OCI-LY1 (cell line): ENCODE results near the gene FAIM2.

Experiments
- H2AFZ ChIP-seq: fragments of 200-600 bp; sonication (generic), shearing (Covaris generic); 2 replicates; pipeline ENCODE4 v1.6.0; 2014; ENCODE audit warnings: antibody characterized with exemption, mild to moderate bottlenecking, low read length
- H3F3A ChIP-seq: fragments of 200-600 bp; sonication (generic), shearing (Covaris generic); 2 replicates; pipeline ENCODE4 v1.6.0; 2014; ENCODE audit warnings: mild to moderate bottlenecking, antibody characterized with exemption, low read length, moderate library complexity; ENCODE audit not compliant: insufficient read depth
- H3K27ac ChIP-seq: fragments of 200-600 bp; sonication (generic); 2 replicates; pipeline ENCODE4 v1.5.1; 2014; ENCODE audit warnings: low read length, mixed run types, mild to moderate bottlenecking, low read depth; ENCODE audit not compliant: poor library complexity, severe bottlenecking
- H3K27me3 ChIP-seq: fragments of 200-600 bp; sonication (generic); 2 replicates; pipeline ENCODE4 v1.6.0; 2014; ENCODE audit warnings: antibody characterized with exemption, mild to moderate bottlenecking, low read length, moderate library complexity; ENCODE audit not compliant: insufficient read depth
- H3K36me3 ChIP-seq: fragments of 200-600 bp; sonication (generic); 2 replicates; pipeline ENCODE4 v1.6.1; 2014; ENCODE audit warnings: mild to moderate bottlenecking, antibody characterized with exemption, low read length, moderate library complexity, mixed read lengths; ENCODE audit not compliant: insufficient read depth
- H3K4me1 ChIP-seq: fragments of 200-600 bp; sonication (generic); 2 replicates; pipeline ENCODE4 v1.5.1; 2014; ENCODE audit warnings: mild to moderate bottlenecking, low read length, moderate library complexity; ENCODE audit not compliant: insufficient read depth, severe bottlenecking
- H3K4me2 ChIP-seq: fragments of 200-600 bp; sonication (generic), shearing (Covaris generic); 2 replicates; pipeline ENCODE4 v1.6.1; 2014; ENCODE audit warnings: low read length
- H3K4me3 ChIP-seq: fragments of 200-600 bp; sonication (generic); 2 replicates; pipeline ENCODE4 v1.5.1; 2014; ENCODE audit warnings: low read length, low read depth, mild to moderate bottlenecking, mixed read lengths; ENCODE audit not compliant: poor library complexity, severe bottlenecking
- H3K79me2 ChIP-seq: fragments of 200-600 bp; shearing (Covaris generic); 2 replicates; pipeline ENCODE4 v1.6.1; 2016; ENCODE audit warnings: mixed run types, low read length, mixed read lengths; ENCODE audit not compliant: insufficient read depth
- H3K9ac ChIP-seq: fragments of 200-600 bp; sonication (generic), shearing (Covaris generic); 2 replicates; pipeline ENCODE4 v1.6.1; 2014; ENCODE audit warnings: mild to moderate bottlenecking, low read length, mixed read lengths
- H3K9me2 ChIP-seq: fragments of 200-600 bp; sonication (generic), shearing (Covaris generic); 2 replicates; pipeline ENCODE4 v1.6.1; 2014; ENCODE audit warnings: low read depth, mild to moderate bottlenecking, low read length, mixed read lengths
- H3K9me3 ChIP-seq: fragments of 200-600 bp; shearing (Covaris generic); 2 replicates; pipeline ENCODE4 v1.6.1; 2014; ENCODE audit warnings: low read length, mixed read lengths
- H4K20me1 ChIP-seq: fragments of 200-600 bp; sonication (generic), shearing (Covaris generic); 2 replicates; pipeline ENCODE4 v1.6.0; 2016; ENCODE audit warnings: mild to moderate bottlenecking, low read length; ENCODE audit not compliant: insufficient read depth
- EZH2 ChIP-seq: fragments of 200-600 bp; sonication (generic), shearing (Covaris generic); IDR thresholded peaks from 2 replicates; pipeline ENCODE4 v1.8.0; 2017; ENCODE audit warnings: borderline replicate concordance, mixed run types, mild to moderate bottlenecking, antibody characterized with exemption, low read length, moderate library complexity, mixed read lengths
- TF ChIP-seq, protein P1 (sequence below): fragments of 200-600 bp; sonication (generic), shearing (Covaris generic); IDR thresholded peaks from 2 replicates; pipeline ENCODE4 v1.5.1; 2017; ENCODE audit warnings: mild to moderate bottlenecking, antibody characterized with exemption, low read length, moderate library complexity, mixed read lengths

FAIM2 gene

GRCh38 chr12:49828133-49829091, 75.3 kb downstream of the FAIM2 start, which contains the start of gene NCKAP5L:
NCKAP5L (minus strand) TSS chr12:49828413; CDS start chr12:49804044, 24,369 bp downstream.
- peak within 1 kb of the TSS; percentile 96 for H3K4me3 ChIP-seq
- H3K9me3 ChIP-seq: no peaks in the 10 kb centered on the region
- H3F3A ChIP-seq: no peaks in the 10 kb centered on the region
- H3K36me3 ChIP-seq: no peaks in the 10 kb centered on the region
- H3K4me2 ChIP-seq: peak within 1 kb of the TSS; percentile 91
- peaks cover 16% of the 10 kb centered on the region for H3K4me1 ChIP-seq
- peaks cover 4% of the 10 kb centered on the region; the same call in 1 of the 2 replicates for H3K27me3 ChIP-seq
- H3K79me2 ChIP-seq: no peaks in the 10 kb centered on the region
- H3K27ac ChIP-seq: peak within 1 kb of the TSS; percentile 13
- no peaks in the 10 kb centered on the region for H4K20me1 ChIP-seq
- H2AFZ ChIP-seq: peak within 1 kb of the TSS; percentile 93; the same call in 1 of the 2 replicates
- peak within 1 kb of the TSS; percentile 71 for H3K9ac ChIP-seq
- TF ChIP-seq EZH2: no peak
- TF ChIP-seq, protein P1, sequence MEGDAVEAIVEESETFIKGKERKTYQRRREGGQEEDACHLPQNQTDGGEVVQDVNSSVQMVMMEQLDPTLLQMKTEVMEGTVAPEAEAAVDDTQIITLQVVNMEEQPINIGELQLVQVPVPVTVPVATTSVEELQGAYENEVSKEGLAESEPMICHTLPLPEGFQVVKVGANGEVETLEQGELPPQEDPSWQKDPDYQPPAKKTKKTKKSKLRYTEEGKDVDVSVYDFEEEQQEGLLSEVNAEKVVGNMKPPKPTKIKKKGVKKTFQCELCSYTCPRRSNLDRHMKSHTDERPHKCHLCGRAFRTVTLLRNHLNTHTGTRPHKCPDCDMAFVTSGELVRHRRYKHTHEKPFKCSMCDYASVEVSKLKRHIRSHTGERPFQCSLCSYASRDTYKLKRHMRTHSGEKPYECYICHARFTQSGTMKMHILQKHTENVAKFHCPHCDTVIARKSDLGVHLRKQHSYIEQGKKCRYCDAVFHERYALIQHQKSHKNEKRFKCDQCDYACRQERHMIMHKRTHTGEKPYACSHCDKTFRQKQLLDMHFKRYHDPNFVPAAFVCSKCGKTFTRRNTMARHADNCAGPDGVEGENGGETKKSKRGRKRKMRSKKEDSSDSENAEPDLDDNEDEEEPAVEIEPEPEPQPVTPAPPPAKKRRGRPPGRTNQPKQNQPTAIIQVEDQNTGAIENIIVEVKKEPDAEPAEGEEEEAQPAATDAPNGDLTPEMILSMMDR: no peak
- no peaks in the 10 kb centered on the region for H3K9me2 ChIP-seq

DNA sequence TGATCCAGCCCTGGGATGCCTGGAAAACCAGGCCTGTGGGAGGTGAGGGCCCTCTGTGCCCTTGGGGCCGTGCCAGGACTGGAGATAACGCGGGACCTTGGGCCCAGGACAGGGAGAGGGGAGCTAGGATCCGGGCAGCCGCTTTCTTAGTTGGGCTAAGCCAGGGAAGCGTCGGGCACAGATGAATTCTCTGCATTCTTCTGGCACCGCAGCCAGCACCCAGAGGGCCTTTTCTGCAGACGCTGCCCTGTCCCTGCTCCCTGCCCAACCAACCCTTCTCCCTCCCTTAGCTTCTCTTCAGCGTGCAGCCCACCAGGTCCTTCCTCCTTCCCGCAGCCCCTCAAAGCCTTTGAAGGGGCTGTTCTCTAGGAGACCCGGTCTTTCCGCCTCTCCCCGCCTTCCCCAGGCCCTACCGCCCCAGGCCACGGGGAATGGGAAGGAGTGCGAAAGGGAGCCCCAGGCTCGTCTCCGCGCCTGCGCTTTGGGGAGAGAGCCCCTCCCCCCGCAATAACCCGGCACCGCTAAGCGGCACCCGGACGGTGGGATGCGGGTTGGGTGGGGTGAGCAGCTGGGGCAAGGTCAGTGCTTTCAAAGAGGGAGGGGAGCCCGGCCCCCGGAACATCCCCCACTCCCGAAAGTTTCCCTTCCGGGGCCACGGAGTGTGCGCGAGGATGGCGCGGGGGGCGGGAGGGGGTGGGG, 76.2 kb downstream of the FAIM2 start:
- no peaks in the 10 kb centered on the region for H3K36me3 ChIP-seq
- peaks cover 4% of the 10 kb centered on the region; the same call in 1 of the 2 replicates for H3K27me3 ChIP-seq
- H3K27ac ChIP-seq: no peak overlapping the region
- peak overlapping the region; percentile 91 for H3K4me2 ChIP-seq
- TF ChIP-seq, protein P1: no peak
- H3K9ac ChIP-seq: peak overlapping the region; percentile 64
- H3K9me2 ChIP-seq: no peaks in the 10 kb centered on the region
- H3K4me3 ChIP-seq: peak overlapping the region; percentile 96
- H3K79me2 ChIP-seq: no peaks in the 10 kb centered on the region
- no peaks in the 10 kb centered on the region for H3K9me3 ChIP-seq
- H4K20me1 ChIP-seq: no peaks in the 10 kb centered on the region
- no peak overlapping the region for H2AFZ ChIP-seq
- no peaks in the 10 kb centered on the region for H3F3A ChIP-seq
- peaks cover 16% of the 10 kb centered on the region for H3K4me1 ChIP-seq

GRCh38 chr12:49827051-49827400, 76.7 kb downstream of the FAIM2 start:
- H3K27ac ChIP-seq: no peak overlapping the region
- H3K4me2 ChIP-seq: peak overlapping the region; percentile 91
- H4K20me1 ChIP-seq: no peaks in the 10 kb centered on the region
- H3K36me3 ChIP-seq: no peaks in the 10 kb centered on the region
- H3K9ac ChIP-seq: peak overlapping the region; percentile 64; the same call in 1 of the 2 replicates
- no peaks in the 10 kb centered on the region for H3F3A ChIP-seq
- no peaks in the 10 kb centered on the region for H3K79me2 ChIP-seq
- peak overlapping the region; percentile 96 for H3K4me3 ChIP-seq
- no peak overlapping the region for H2AFZ ChIP-seq
- H3K9me3 ChIP-seq: no peaks in the 10 kb centered on the region
- H3K9me2 ChIP-seq: no peaks in the 10 kb centered on the region
- H3K27me3 ChIP-seq: peaks cover 4% of the 10 kb centered on the region; the same call in 1 of the 2 replicates
- TF ChIP-seq, protein P1: no peak
- TF ChIP-seq EZH2: no peak
- H3K4me1 ChIP-seq: peaks cover 16% of the 10 kb centered on the region
